HEK293 (cell line): ENCODE data around the gene SLC16A7.

Experiments used
- ZNF112 ChIP-seq: fragments of 450-650 bp; formaldehyde crosslinking; IDR thresholded peaks from 2 replicates; pipeline ENCODE4 v1.5.0; 2017; ENCODE audit warnings: missing biosample characterization, missing genetic modification characterization
- ZNF121 ChIP-seq: fragments of 450-650 bp; formaldehyde crosslinking; IDR thresholded peaks from 2 replicates; pipeline ENCODE4 v1.5.1; 2016; ENCODE audit warnings: missing biosample characterization, missing genetic modification characterization
- ZNF146 ChIP-seq: fragments of 450-650 bp; formaldehyde crosslinking; IDR thresholded peaks from 2 replicates; pipeline ENCODE4 v1.5.1; 2016; ENCODE audit warnings: missing biosample characterization, missing genetic modification characterization
- ZNF174 ChIP-seq: fragments of 450-650 bp; formaldehyde crosslinking; IDR thresholded peaks from 2 replicates; pipeline ENCODE4 v1.5.0; 2017; ENCODE audit warnings: missing biosample characterization, mild to moderate bottlenecking, missing genetic modification characterization
- ZNF404 ChIP-seq: fragments of 450-650 bp; formaldehyde crosslinking; IDR thresholded peaks from 2 replicates; pipeline ENCODE4 v1.5.1; 2017; ENCODE audit warnings: missing biosample characterization, missing genetic modification characterization
- ZNF596 ChIP-seq: fragments of 450-650 bp; IDR thresholded peaks from 2 replicates; pipeline ENCODE4 v1.5.0; 2018; ENCODE audit warnings: missing biosample characterization, mild to moderate bottlenecking, missing genetic modification characterization, moderate library complexity
- ZNF704 ChIP-seq: fragments of 450-650 bp; formaldehyde crosslinking; IDR thresholded peaks from 2 replicates; pipeline ENCODE4 v1.5.1; 2016; ENCODE audit warnings: missing biosample characterization, missing genetic modification characterization
- ZNF707 ChIP-seq: fragments of 450-650 bp; formaldehyde crosslinking; IDR thresholded peaks from 2 replicates; pipeline ENCODE4 v1.5.1; 2016; ENCODE audit warnings: missing biosample characterization, missing genetic modification characterization
- ZNF747 ChIP-seq: fragments of 450-650 bp; formaldehyde crosslinking; IDR thresholded peaks from 2 replicates; pipeline ENCODE4 v1.5.1; 2016; ENCODE audit warnings: missing biosample characterization, missing genetic modification characterization
- ZNF792 ChIP-seq: fragments of 450-650 bp; formaldehyde crosslinking; IDR thresholded peaks from 2 replicates; pipeline ENCODE4 v1.5.1; 2016; ENCODE audit warnings: missing biosample characterization, missing genetic modification characterization
- ZSCAN18 ChIP-seq: fragments of 450-650 bp; formaldehyde crosslinking; IDR thresholded peaks from 2 replicates; pipeline ENCODE4 v1.5.1; 2016; ENCODE audit warnings: missing biosample characterization, missing genetic modification characterization
- TF ChIP-seq, protein P1 (sequence below): fragments of 450-650 bp; formaldehyde crosslinking; IDR thresholded peaks from 2 replicates; pipeline ENCODE4 v1.5.1; 2016; ENCODE audit warnings: missing biosample characterization, missing genetic modification characterization
- TF ChIP-seq, protein P2 (sequence below): fragments of 450-650 bp; formaldehyde crosslinking; IDR thresholded peaks from 2 replicates; pipeline ENCODE4 v1.5.1; 2016; ENCODE audit warnings: missing biosample characterization, missing genetic modification characterization
- TF ChIP-seq, protein P3 (sequence below): IDR thresholded peaks from 2 replicates; pipeline ENCODE4 v1.6.1; 2011; ENCODE audit warnings: mild to moderate bottlenecking, low read depth, low read length, borderline replicate concordance

- TF ChIP-seq, protein P1, sequence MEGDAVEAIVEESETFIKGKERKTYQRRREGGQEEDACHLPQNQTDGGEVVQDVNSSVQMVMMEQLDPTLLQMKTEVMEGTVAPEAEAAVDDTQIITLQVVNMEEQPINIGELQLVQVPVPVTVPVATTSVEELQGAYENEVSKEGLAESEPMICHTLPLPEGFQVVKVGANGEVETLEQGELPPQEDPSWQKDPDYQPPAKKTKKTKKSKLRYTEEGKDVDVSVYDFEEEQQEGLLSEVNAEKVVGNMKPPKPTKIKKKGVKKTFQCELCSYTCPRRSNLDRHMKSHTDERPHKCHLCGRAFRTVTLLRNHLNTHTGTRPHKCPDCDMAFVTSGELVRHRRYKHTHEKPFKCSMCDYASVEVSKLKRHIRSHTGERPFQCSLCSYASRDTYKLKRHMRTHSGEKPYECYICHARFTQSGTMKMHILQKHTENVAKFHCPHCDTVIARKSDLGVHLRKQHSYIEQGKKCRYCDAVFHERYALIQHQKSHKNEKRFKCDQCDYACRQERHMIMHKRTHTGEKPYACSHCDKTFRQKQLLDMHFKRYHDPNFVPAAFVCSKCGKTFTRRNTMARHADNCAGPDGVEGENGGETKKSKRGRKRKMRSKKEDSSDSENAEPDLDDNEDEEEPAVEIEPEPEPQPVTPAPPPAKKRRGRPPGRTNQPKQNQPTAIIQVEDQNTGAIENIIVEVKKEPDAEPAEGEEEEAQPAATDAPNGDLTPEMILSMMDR, result no peak
- TF ChIP-seq ZNF112 (tag by site-specific recombination) (no peak), ZNF792 (tag by site-specific recombination) (no peak), ZNF707 (tag by site-specific recombination) (no peak), ZNF174 (tag by site-specific recombination) (no peak), ZNF747 (tag by site-specific recombination) (no peak), ZNF704 (tag by site-specific recombination) (no peak), ZNF121 (no peak), ZNF146 (no peak), ZSCAN18 (tag by site-specific recombination) (no peak), ZNF596 (tag by site-specific recombination) (no peak), ZNF404 (no peak)
- TF ChIP-seq, protein P2, sequence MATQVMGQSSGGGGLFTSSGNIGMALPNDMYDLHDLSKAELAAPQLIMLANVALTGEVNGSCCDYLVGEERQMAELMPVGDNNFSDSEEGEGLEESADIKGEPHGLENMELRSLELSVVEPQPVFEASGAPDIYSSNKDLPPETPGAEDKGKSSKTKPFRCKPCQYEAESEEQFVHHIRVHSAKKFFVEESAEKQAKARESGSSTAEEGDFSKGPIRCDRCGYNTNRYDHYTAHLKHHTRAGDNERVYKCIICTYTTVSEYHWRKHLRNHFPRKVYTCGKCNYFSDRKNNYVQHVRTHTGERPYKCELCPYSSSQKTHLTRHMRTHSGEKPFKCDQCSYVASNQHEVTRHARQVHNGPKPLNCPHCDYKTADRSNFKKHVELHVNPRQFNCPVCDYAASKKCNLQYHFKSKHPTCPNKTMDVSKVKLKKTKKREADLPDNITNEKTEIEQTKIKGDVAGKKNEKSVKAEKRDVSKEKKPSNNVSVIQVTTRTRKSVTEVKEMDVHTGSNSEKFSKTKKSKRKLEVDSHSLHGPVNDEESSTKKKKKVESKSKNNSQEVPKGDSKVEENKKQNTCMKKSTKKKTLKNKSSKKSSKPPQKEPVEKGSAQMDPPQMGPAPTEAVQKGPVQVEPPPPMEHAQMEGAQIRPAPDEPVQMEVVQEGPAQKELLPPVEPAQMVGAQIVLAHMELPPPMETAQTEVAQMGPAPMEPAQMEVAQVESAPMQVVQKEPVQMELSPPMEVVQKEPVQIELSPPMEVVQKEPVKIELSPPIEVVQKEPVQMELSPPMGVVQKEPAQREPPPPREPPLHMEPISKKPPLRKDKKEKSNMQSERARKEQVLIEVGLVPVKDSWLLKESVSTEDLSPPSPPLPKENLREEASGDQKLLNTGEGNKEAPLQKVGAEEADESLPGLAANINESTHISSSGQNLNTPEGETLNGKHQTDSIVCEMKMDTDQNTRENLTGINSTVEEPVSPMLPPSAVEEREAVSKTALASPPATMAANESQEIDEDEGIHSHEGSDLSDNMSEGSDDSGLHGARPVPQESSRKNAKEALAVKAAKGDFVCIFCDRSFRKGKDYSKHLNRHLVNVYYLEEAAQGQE (tag by site-specific recombination), result no peak
- TF ChIP-seq, protein P3, sequence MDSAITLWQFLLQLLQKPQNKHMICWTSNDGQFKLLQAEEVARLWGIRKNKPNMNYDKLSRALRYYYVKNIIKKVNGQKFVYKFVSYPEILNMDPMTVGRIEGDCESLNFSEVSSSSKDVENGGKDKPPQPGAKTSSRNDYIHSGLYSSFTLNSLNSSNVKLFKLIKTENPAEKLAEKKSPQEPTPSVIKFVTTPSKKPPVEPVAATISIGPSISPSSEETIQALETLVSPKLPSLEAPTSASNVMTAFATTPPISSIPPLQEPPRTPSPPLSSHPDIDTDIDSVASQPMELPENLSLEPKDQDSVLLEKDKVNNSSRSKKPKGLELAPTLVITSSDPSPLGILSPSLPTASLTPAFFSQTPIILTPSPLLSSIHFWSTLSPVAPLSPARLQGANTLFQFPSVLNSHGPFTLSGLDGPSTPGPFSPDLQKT, result no peak
These were observed 64.3 kb downstream of the SLC16A7 start for GRCh38 chr12:59660148-59660547.
